Spinal cord (tissue), 10 donors: ENCODE results near the gene AMELX. TPM values are rescaled to one million over a fixed set of nuclear protein-coding genes. Genes with fewer than 3 reads are reported as not detected.

Experiments used
- DNase-seq, 6 donors: peaks; one replicate each; pipeline versions ENCODE4 v3.0.0 to v3.0.0-alpha.2; 2013 to 2015; ENCODE audit warnings: low spot score in 6 of 6, low read depth in 4 of 6
- H3K27ac ChIP-seq: one replicate; pipeline ENCODE4 v1.5.1; 2013; ENCODE audit warnings: low read depth, low read length, control low read depth
- H3K27me3 ChIP-seq: one replicate; pipeline ENCODE4 v1.6.1; 2013; ENCODE audit warnings: low read length; ENCODE audit not compliant: control insufficient read depth, insufficient read depth
- H3K36me3 ChIP-seq: one replicate; pipeline ENCODE4 v1.6.1; 2013; ENCODE audit warnings: low read length; ENCODE audit not compliant: control insufficient read depth, insufficient read depth
- H3K4me1 ChIP-seq: one replicate; pipeline ENCODE4 v1.6.1; 2013; ENCODE audit warnings: low read length; ENCODE audit not compliant: control insufficient read depth, insufficient read depth
- H3K4me3 ChIP-seq: one replicate; pipeline ENCODE4 v1.5.1; 2013; ENCODE audit warnings: low read depth, low read length, control low read depth
- H3K9me3 ChIP-seq: one replicate; pipeline ENCODE4 v1.6.1; 2013; ENCODE audit warnings: low read length; ENCODE audit not compliant: control insufficient read depth, insufficient read depth
- WGBS: methylation state at CpG from one replicate; pipeline ENCODE4 v1.1.5; 2013; ENCODE audit warnings: missing lambda C conversion rate; ENCODE audit not compliant: insufficient coverage; 5-methylcytosine and 5-hydroxymethylcytosine counted together
- polyA plus RNA-seq, 2 donors: library from polyadenylated mRNA; unstranded; fragments of 120-200 nt; gene quantifications; one replicate each; pipeline ENCODE4 v1.2.1, GENCODE V29; 2013; ENCODE audit not compliant: insufficient read length in 2 of 2
- small RNA-seq: library from RNA; depleted of rRNA; stranded (forward); fragments of <200 nt; gene quantifications from one replicate; pipeline ENCODE3, GENCODE V24; 2014; ENCODE audit warnings: low replicate concordance
- total RNA-seq, 2 donors: library from RNA; depleted of rRNA in 1 of 2; stranded (reverse); fragments of 120-200 nt in 1 of 2; fragments of >200 nt in 1 of 2; gene quantifications; one replicate each; pipeline versions ENCODE4 v1.2.3 to v1.2.4, GENCODE V29; 2013 to 2014
- donor health status: healthy.

Gene AMELX
- total and polyA plus RNA-seq, 4 donors = not detected

GRCh38 chrX:11349661-11350337 lies 56.6 kb downstream of the AMELX start:
- Histone ChIP-seq H3K4me1 (no peaks in the 10 kb centered on the region), H3K27ac (no peak overlapping the region), H3K9me3 (no peaks in the 10 kb centered on the region), H3K27me3 (peaks cover 5% of the 10 kb centered on the region), H3K36me3 (no peaks in the 10 kb centered on the region), H3K4me3 (no peak overlapping the region)
- DNase-seq = no peak
- no CpG with 5 or more reads among the region's 2 CpGs for WGBS

Small RNA genes within 50 kb of the gene (small RNA-seq; reads per million reads assigned to genes)
- not detected for gene MIR548AX

Other genes with a start within 250 kb of the AMELX start
- gene HCCS, start 182.1 kb upstream of the AMELX start, total RNA-seq = 10 to 100 TPM; 14.3 to 15.1 TPM
- 10 to 100 TPM; 17.3 to 19.2 TPM for gene HCCS, start 182.1 kb upstream of the AMELX start, polyA plus RNA-seq